RWPE2 (cell line): ENCODE results near the gene ZNF525.

Experiments used
- ATAC-seq: fragments of 200-7000 bp; cut with Tn5 transposase; 3 replicates; pipeline ENCODE4 v1.9.1; 2021; ENCODE audit warnings: low read depth
- DNase-seq: peaks from one replicate; pipeline ENCODE4 v3.0.0-alpha.2; 2020; ENCODE audit warnings: low spot score
- H3K27ac ChIP-seq: fragments of 450-650 bp; 2 replicates; pipeline ENCODE4 v1.5.1; 2017; ENCODE audit warnings: mild to moderate bottlenecking; ENCODE audit not compliant: poor library complexity, severe bottlenecking
- H3K27me3 ChIP-seq: fragments of 250-450 bp; sonication (Bioruptor Pico); 2 replicates; pipeline ENCODE4 v1.5.1; 2021; ENCODE audit warnings: mild to moderate bottlenecking, moderate library complexity; ENCODE audit not compliant: insufficient read depth, poor library complexity, severe bottlenecking
- H3K36me3 ChIP-seq: fragments of 250-450 bp; sonication (Bioruptor Pico); 2 replicates; pipeline ENCODE4 v1.5.1; 2020; ENCODE audit warnings: low read depth, mild to moderate bottlenecking, moderate library complexity
- H3K4me1 ChIP-seq: fragments of 250-450 bp; sonication (Bioruptor Pico); 2 replicates; pipeline ENCODE4 v1.5.1; 2021; ENCODE audit warnings: mild to moderate bottlenecking, moderate library complexity; ENCODE audit not compliant: insufficient read depth, poor library complexity, severe bottlenecking
- H3K4me3 ChIP-seq: fragments of 250-450 bp; sonication (Bioruptor Pico); 2 replicates; pipeline ENCODE4 v1.5.1; 2021; ENCODE audit warnings: mild to moderate bottlenecking, moderate library complexity; ENCODE audit not compliant: severe bottlenecking
- H3K9me3 ChIP-seq: fragments of 250-450 bp; sonication (Bioruptor Pico); 2 replicates; pipeline ENCODE4 v1.5.1; 2021; ENCODE audit warnings: mild to moderate bottlenecking, moderate library complexity; ENCODE audit not compliant: severe bottlenecking
- CTCF ChIP-seq: fragments of 450-650 bp; IDR thresholded peaks from one replicate; pipeline ENCODE4 v1.5.1; 2017; ENCODE audit warnings: mild to moderate bottlenecking, moderate library complexity; ENCODE audit not compliant: poor library complexity, severe bottlenecking

The ZNF525 gene

GRCh38 chr19:53432088-53432661 lies 66.7 kb downstream of the ZNF525 start:
- peak; percentile 18 for ATAC-seq
- Histone ChIP-seq H3K4me3 (peak overlapping the region; percentile 67), H3K4me1 (no peaks in the 10 kb centered on the region), H3K27me3 (no peaks in the 10 kb centered on the region), H3K9me3 (no peaks in the 10 kb centered on the region), H3K27ac (peak overlapping the region; percentile 57), H3K36me3 (peaks cover 30% of the 10 kb centered on the region)
- TF ChIP-seq CTCF = no peak
- no peak for DNase-seq
